Urothelium cell line (cell line): ENCODE measurements around the gene CISTR.
"Not testable (repeated sequence)": the region's sequence is repeated elsewhere in the genome, so short reads cannot be mapped to it uniquely, and the experiment has no call there.

Source experiments
- DNase-seq: peaks from one replicate; pipeline ENCODE4 v3.0.0; 2011; ENCODE audit warnings: low spot score, mixed read lengths
- FAIRE-seq: peaks from 2 replicates; lab custom pipeline; 2011; peaks lifted over from hg19 to GRCh38; lab: Jason Lieb, UNC

The CISTR gene

DNA sequence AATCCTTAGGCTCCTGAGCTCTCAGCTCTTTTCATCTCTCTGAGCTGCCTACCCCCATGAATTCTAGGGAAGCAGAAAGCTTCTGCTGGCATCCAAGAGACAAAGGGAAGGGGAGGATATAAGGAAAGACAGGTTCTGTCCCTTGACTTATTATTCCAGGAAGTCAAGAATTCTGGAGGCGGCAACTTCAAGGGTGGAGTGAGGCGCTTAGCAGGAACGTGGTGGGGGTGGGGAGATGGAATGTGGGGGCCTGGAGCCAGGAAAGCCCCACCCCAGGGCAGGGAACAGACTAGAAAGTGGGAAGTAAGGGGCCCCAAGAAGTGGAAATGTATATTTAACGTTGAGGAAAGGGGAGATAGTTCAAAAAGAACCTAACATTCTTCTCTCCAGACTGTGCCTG is 26.0 kb downstream of the CISTR start:
- no peak for FAIRE-seq
- no peak for DNase-seq

DNA sequence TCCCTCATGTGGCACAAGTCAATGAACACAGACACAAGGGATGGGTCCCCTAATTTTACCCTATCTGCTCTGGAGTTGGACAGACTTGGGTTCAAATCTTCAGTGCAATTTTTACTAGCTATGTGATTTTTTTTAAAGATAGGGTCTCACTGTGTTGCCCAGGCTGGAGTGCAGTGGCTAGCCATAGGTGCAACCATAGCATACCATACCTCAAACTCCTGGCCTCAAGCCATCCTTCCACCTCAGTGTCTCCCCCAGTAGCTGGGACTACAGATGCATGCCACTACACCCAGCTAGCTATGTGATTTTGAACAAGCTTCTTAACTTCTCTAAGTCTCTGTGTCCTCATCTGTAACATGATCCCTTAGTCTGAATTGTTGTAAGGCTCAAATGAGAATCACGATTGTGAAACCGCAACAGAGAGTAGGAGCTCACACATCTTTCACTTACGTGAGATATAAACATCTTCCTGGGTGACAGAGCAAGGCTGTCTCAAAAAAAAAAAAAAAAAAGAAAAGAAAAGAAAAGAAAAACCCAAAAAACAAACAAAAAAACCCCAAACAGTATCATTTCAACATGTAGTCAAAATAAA is 29.2 kb downstream of the CISTR start:
- no peak for DNase-seq
- no peak for FAIRE-seq

DNA sequence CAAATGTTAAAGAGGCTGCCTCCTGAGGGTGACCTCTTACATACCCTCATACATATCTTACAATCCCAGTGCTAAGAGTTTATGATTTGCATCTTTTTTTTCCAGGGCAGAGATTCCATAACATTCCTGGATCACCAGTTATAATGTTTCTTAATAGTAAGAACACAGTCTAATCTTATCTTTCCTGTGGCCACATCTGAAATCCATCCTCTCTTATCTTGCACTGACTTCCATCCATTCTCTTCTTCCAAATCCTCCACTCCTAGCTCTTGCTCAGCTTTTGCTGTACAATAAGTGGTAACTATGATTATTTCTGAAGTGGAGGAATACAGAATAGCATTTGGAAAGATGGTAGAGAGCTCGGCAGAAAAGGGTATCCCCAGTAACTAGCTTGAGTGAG is 30.8 kb downstream of the CISTR start:
- no peak for FAIRE-seq

DNA sequence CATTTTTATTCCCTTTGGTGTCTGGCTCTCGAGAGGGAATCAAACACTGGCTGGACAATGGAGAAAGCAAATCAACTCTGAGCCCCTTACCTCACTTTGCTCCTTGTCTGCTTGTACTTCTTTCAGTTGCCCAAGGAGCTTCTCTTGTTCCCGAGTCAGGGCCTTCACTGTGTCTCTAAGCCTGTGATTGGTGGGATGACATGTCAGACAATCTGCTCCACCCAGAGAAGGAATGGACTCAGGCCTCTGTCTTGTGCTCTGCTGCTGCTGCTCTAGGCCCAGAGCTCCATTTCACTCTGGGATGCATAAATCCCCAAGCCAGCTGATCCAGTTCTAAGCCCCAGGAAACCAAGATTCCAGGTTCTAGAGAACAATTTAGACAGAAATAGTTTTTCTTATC is 32.1 kb downstream of the CISTR start:
- no peak for FAIRE-seq
- DNase-seq = no peak

More for the DNA sequence above, 30.8 kb downstream of the CISTR start:
- no peak for DNase-seq

DNA sequence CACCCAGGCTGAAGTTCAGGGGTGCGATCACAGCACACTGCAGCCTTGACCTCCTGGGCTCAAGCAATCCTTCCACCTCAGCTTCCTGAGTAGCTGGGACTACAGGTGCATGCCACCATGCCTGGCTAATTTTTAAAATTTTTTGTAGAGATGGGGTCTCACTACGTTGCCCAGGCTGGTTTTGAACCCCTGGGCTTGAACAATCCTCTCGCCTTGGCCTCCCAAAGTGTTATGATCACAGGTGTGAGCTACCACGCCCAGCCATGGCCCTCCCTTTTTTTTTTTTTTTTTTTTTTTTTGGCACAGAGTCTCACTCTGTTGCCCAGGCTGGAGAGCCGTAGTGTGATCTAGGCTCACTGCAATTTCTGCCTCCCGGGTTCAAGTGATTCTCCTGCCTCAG is 33.2 kb downstream of the CISTR start:
- not testable (repeated sequence) for DNase-seq, FAIRE-seq

DNA sequence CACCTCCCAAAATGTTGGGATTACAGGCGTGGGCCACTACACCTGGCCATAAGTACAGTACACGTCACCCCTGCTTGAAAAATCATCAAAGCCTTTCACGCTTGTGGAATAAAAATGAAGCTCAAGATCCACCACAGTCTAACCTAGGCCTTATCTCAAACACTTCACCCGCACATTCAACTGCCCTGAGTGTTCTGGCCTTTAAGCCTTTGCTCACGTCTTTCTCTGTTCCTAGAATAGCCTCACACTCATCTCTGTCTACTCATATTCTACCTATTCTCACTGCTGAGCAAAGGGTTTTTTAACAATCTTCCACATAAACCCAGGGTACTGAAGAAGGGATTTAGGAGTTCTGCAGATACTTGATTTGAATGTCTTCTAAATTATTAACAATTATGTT is 34.5 kb downstream of the CISTR start:
- DNase-seq (no peak), FAIRE-seq (no peak)

DNA sequence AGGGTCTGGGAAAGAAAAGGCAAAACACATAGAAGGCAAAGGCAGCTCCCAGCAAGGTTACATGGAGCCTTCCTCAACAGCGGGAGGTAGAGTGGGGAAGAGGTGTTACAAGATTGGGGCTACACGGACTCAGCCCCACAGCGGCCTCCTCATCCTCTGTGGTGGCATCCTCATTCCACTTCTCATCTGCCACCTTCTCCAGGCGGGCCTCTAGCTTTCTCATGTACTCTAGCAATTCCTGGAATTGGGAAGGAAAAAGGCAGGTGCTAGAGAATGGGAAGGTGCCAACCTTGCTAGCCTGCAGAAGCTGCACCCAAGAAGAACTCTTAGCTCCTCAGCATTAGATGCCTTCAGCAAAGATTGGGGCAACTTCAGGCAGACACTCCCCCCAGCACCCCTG is 37.8 kb downstream of the CISTR start:
- FAIRE-seq (no peak), DNase-seq (no peak)

DNA sequence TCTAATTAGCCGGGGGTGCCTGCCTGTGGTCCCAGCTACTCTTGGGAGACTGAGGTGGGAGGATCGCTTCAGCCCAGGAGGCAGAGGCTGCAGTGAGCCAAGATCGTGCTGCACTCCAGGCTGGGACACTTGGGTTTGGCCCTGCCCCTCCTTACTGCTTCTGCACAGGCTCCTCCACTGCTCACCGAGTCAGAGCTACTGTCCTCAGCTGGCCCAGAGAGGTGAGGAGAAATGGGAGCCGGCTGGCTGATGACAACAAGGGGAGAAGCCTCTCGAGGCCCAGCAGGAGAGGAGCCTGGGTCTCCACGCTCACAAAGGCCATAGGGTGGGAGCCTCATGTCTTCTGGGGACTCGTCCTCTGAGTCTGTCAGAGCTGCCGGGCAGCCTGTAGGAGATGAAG is 38.3 kb downstream of the CISTR start:
- DNase-seq (no peak), FAIRE-seq (no peak)

DNA sequence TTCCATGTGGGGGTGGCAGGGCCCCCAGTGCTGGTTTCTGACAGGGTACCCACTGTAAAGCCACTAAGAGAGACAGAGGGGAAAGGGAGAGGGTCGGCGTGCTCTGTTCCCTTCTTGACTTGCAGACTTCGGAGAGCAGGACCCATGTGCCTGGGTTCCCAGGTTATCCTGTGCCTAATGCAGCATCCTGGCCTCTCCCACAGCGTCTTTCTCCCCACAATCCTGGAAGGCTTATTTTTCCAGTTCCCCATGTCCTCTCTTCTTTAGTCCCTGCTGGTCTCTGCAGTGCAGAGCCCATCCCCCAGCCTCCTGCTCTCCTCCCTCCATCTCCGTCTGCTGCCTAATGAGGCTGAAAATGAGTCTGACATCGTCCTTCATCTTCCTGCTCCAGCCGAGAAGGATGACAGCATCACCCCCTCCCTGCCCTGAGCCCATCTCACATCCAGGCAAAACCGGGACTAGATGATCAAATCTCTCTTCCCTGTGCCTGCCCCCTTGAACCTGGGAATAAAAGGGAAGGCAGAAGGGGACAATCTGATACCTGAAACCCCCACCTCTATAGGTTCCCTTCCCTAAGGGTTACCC is 39.6 kb downstream of the CISTR start:
- no peak for FAIRE-seq
- DNase-seq = no peak

DNA sequence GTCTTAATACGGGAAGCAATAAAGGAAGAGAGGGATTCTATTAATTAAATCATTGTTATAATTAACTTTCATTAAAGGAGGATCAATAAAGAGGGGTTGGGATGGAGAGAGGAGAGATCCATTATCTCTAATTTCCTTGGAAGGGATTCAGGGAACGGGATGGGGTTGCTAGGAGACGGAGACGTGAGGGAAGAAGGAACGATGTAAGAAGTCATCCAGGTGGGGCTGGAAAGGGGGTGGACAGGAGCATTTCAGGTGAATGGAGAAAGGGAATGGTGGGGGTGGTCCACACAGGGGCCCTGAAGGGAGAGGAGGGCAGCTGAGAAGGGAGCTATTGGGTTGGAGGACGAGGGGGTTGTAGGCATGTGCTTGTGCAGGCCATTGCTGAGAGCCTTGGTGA is 41.7 kb downstream of the CISTR start:
- no peak for FAIRE-seq
- no peak for DNase-seq

DNA sequence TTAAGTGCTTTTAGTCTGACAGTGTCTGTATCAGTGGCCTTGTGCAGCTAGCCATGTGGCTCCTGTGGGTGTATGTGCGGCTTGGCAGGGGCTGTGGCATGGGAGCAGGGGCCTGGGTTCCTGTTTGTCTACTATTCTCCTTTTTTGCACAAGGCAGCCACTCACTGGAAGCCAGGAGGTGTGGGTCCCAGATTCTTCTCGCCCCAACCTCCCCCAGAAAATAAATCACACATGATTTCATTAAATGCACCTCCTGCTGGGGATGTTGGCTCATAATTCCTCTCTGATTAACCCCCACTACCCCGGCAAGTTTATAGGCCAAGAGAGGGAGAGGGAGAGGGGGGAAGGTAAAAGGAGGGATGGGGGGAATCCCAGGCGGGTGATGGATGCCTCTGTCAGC is 42.1 kb downstream of the CISTR start:
- no peak for DNase-seq
- FAIRE-seq = no peak

DNA sequence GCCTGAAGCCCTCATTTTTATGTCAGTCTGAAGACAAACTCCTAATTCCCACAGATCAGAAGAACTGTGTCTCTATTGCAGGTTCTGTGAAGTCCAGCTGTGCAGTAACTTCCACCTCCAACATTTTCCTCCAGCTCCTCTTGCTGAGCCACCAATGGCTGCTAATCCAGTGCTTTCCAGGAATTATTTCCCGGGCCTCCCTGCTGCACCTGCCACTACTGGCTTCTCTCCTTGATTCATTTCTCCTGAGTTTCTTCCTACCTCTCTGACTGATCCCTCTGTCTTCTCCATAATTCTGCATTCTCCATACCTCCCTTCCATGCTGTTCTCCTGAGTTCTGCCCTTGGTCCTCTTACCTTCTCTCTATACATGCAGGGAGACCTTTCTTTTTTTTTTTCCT is 45.7 kb downstream of the CISTR start:
- FAIRE-seq (no peak), DNase-seq (no peak)

DNA sequence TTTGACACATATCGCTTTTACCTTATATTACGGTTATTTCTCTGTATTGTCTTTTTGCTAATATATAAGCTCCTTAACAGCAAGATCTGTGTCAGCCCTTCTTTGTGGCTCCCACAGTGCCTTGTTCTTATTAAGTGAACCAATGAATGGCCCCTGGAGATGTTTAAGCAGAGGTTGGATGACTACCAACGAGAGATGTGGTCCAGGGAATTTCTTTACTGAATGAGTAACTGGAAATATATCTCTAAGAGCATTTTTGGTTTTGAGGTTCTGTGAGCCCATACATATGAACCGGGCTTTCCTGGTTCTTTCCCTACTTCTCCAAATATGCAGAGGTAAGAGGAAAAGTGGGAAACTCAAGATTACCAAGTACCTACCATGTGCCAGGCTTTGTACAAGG is 48.0 kb downstream of the CISTR start:
- DNase-seq (no peak), FAIRE-seq (no peak)

DNA sequence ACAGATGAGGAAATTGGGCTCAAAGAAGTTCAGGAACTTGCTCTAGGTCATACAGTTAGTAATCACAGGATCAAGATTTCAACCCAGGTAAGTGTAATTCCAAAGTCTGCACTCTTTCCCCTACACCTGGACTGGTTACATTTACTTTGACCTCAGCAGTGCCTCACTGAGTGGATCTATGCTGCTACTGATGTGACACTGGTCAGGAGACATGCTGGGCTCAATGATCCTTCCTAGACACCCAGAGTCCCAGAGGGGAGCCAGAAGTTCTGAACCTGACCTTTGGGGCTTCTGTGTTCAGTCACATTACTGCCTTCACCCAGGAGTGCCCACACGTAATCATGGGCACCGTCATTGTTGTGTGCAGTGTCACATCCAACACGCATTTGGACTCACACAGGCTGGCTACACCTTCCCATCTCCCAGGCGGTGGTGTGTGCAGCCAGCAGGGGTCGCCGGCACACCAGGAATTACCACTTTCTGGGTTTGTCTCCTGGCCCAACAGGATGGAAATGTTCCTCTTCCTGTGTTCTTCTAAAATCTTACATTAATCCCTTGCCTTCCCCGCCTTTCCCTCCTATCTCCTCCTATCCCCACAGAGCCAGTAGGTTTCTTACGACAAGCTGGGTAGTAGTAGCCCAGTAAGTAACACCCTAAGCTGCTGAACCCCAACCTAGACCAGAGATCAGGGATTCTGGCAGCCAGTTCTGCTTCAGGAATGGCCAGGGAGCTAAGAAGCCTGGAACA is 50.1 kb downstream of the CISTR start:
- peak; percentile 79 for DNase-seq
- peak; percentile 97 for FAIRE-seq

DNA sequence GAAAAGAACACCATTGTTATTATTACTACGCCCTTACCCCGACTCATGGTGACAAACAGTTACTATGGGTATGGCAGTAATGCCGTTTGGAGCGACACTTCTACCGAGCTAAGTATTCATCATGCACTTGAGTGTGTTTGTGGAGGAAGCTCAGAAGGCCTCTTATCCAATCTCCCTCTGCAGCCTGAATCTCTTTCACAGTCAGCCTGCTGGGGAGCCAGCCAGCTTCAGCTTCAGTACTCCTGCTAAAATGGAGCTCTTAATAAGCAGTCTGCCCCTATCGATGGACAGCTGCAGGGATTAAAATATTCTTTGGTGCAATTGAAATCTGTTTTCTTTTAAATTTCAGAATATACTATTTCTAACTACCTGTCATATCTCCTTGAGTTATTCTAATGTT is 51.2 kb downstream of the CISTR start:
- no peak for DNase-seq
- no peak for FAIRE-seq

DNA sequence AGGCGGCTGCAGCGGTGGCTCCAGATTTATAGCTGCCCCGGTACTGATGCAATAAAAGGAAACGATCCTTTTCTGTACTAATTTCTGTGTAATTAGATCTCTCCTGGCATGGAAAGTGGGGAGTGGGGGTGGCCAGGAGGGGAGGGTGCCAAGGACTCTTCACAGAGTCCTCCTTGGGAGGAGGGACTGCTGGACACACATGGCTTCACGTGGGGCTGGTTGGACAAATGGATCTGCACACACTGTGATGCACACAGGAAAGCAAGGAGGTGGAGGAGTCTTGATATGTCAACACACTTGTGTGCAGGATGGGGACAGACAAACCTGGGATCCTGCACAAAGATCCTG is 52.1 kb downstream of the CISTR start:
- DNase-seq (no peak), FAIRE-seq (no peak)

DNA sequence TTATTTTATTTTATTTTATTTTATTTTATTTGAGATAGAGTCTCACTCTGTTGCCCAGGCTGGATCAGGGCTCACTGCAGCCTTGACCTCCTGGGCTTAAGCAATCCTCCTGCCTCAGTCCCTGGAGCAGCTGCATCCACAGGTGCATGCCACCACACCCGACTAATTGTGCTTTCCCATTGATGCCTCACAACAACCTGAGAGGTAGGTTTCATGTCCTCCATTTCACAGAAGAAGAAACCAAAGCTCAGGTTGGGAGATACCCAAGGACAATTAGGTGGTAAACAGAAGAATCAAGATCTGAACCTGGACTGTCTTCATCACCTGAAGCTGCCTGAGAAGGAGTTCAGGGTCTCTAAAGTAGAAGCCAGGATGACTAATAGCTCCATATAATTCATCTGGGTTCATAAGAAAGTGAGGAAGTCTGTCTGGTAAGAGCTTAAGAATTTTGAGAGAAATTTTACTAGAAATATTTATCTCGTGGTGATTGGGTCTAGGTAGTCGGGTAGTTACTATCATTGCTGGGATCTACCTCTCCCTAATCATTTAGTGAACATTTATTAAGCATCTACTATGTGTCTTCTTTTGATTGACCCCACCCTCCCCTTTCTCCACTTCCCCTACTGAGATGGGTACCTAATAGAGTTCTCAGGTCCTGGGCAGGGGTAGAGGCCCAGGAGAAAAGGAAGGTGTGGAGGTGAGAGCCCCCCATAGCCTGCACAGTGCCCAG is 52.7 kb downstream of the CISTR start:
- FAIRE-seq = no peak
- DNase-seq = no peak

DNA sequence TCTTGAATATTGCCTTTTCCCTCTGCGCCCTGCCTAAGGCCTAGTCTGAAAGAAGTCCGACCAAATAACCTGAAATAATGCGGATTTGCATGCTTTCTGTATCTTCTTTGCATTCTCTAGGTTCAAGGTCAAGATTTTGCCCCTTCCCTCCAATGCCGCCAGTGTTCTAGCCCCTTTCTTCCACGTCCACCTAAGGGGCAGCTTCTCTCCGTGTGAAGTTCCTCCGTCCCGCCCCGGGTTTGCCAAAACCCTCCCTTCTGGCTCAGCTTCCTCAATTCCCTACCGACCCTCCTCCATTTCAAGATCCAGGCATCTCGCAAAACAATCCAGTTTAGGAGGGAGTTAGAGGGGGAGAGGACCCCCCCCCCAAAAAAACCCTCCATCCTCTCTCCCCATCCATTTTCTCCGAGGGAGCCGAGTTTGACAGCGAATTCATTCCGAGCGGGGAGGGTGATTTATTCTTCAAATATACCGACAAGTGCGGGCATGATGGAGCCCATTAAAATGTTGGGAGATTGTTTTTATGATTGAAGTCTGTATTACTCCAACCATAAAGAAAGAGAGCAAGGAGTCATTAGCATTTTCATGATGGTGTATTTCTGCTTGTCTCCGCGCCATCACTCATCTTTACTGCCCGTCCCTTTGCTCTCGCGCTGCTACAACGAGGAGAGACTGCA is 55.0 kb downstream of the CISTR start:
- DNase-seq (no peak), FAIRE-seq (no peak)
